Neural crest cell (in vitro differentiated cells): ENCODE data around the gene R3HDM4. TPM values are rescaled to one million over a fixed set of nuclear protein-coding genes. Genes with fewer than 3 reads are reported as not detected.

Source experiments
- DNase-seq: peaks from one replicate; pipeline ENCODE4 v3.0.0; 2021; ENCODE audit warnings: low read depth, mixed read lengths, low spot score
- H3K27ac Mint-ChIP-seq: one replicate; pipeline ENCODE4 v1.8.0; 2021; ENCODE audit warnings: mild to moderate bottlenecking, mixed read lengths; ENCODE audit not compliant: unreplicated experiment
- H3K27me3 Mint-ChIP-seq: 2 replicates; pipeline ENCODE4 v1.8.0; 2021; ENCODE audit warnings: low read depth, mild to moderate bottlenecking, mixed read lengths
- H3K36me3 Mint-ChIP-seq: 2 replicates; pipeline ENCODE4 v1.8.0; 2021; ENCODE audit warnings: low read depth, mild to moderate bottlenecking, mixed read lengths
- H3K4me1 Mint-ChIP-seq: 2 replicates; pipeline ENCODE4 v1.8.0; 2021; ENCODE audit warnings: mixed read lengths
- H3K4me3 Mint-ChIP-seq: one replicate; pipeline ENCODE4 v1.8.0; 2021; ENCODE audit warnings: mild to moderate bottlenecking, mixed read lengths
- H3K9me3 Mint-ChIP-seq: 2 replicates; pipeline ENCODE4 v1.8.0; 2021; ENCODE audit warnings: mixed read lengths
- total RNA-seq: library from RNA; stranded (reverse); gene quantifications from 2 replicates; pipeline ENCODE4 v1.2.1, GENCODE V29; 2021
- TF ChIP-seq, protein P1 (sequence below): fragments of 200-600 bp; sonication (generic); conservative IDR thresholded peaks from 2 replicates; pipeline ENCODE4 v1.5.0; 2021; ENCODE audit warnings: antibody characterized with exemption, mild to moderate bottlenecking

R3HDM4 gene
- total RNA-seq, 1 donor from 2014 or later: 50.9 TPM

- Mint-ChIP-seq H3K36me3 (no peaks in the 10 kb centered on the region), H3K27me3 (peaks cover under 1% of the 10 kb centered on the region), H3K4me3 (no peak overlapping the region)
These were observed 16.3 kb upstream of the R3HDM4 start for GRCh38 chr19:929203-929890.

DNA sequence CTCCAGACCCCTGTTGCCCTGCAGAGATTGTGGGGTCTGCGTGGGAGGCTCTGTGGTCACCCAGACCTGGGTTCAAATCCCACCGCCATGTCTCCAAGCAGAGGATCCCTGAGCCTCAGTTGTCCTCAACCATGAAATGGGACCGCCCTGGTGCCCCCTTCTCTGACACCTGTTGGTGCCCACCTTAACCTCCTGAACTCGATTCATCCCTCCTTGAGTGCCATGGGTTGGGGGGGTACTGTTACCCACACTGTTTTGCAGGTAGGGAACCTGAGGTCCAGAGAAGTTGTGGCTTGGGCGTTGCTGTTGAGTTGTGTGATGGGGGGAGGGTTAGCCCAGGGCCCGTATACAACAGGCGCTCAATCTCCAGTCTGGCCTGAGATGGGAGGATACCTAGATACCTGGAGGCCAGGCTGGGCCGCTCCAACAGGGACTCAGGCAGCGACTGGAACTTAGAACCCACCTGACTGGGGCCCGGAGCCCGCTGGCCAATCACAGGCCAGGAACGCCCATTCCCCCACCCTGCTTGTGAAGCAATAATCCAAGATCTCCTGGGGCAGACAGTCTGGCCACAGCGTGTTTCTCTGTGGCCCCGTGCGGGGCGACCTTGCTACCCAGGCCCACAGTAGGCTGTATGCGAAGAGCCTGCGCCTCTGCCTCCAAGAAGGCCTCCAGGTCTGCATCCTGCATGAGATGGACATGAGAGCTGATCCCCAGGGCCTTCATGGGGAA lies 15.6 kb upstream of the R3HDM4 start:
- Mint-ChIP-seq H3K36me3 (no peaks in the 10 kb centered on the region), H3K4me1 (peaks cover 4% of the 10 kb centered on the region), H3K27ac (no peak overlapping the region), H3K4me3 (peak overlapping the region; percentile 66), H3K9me3 (no peaks in the 10 kb centered on the region), H3K27me3 (peaks cover 4% of the 10 kb centered on the region)
- no peak for DNase-seq
- TF ChIP-seq, protein P1, sequence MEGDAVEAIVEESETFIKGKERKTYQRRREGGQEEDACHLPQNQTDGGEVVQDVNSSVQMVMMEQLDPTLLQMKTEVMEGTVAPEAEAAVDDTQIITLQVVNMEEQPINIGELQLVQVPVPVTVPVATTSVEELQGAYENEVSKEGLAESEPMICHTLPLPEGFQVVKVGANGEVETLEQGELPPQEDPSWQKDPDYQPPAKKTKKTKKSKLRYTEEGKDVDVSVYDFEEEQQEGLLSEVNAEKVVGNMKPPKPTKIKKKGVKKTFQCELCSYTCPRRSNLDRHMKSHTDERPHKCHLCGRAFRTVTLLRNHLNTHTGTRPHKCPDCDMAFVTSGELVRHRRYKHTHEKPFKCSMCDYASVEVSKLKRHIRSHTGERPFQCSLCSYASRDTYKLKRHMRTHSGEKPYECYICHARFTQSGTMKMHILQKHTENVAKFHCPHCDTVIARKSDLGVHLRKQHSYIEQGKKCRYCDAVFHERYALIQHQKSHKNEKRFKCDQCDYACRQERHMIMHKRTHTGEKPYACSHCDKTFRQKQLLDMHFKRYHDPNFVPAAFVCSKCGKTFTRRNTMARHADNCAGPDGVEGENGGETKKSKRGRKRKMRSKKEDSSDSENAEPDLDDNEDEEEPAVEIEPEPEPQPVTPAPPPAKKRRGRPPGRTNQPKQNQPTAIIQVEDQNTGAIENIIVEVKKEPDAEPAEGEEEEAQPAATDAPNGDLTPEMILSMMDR: no peak

More at GRCh38 chr19:929203-929890, 16.3 kb upstream of the R3HDM4 start:
- Mint-ChIP-seq H3K4me1 (peaks cover 4% of the 10 kb centered on the region), H3K27ac (no peak overlapping the region), H3K9me3 (no peaks in the 10 kb centered on the region)
- TF ChIP-seq, protein P1: no peak
- no peak for DNase-seq

GRCh38 chr19:927780-928401 lies 14.9 kb upstream of the R3HDM4 start:
- no peak for DNase-seq
- Mint-ChIP-seq H3K36me3 (no peaks in the 10 kb centered on the region), H3K27ac (no peak overlapping the region), H3K9me3 (no peaks in the 10 kb centered on the region), H3K27me3 (peaks cover 9% of the 10 kb centered on the region), H3K4me1 (peaks cover 7% of the 10 kb centered on the region), H3K4me3 (peak overlapping the region; percentile 95)
- TF ChIP-seq, protein P1: no peak

GRCh38 chr19:927351-927779 lies 14.3 kb upstream of the R3HDM4 start:
- Mint-ChIP-seq H3K9me3 (no peaks in the 10 kb centered on the region), H3K27ac (no peak overlapping the region), H3K27me3 (peaks cover 9% of the 10 kb centered on the region), H3K4me1 (peaks cover 4% of the 10 kb centered on the region), H3K4me3 (peak overlapping the region; percentile 95), H3K36me3 (no peaks in the 10 kb centered on the region)
- peak; percentile 54 for DNase-seq
- TF ChIP-seq, protein P1: no peak

DNA sequence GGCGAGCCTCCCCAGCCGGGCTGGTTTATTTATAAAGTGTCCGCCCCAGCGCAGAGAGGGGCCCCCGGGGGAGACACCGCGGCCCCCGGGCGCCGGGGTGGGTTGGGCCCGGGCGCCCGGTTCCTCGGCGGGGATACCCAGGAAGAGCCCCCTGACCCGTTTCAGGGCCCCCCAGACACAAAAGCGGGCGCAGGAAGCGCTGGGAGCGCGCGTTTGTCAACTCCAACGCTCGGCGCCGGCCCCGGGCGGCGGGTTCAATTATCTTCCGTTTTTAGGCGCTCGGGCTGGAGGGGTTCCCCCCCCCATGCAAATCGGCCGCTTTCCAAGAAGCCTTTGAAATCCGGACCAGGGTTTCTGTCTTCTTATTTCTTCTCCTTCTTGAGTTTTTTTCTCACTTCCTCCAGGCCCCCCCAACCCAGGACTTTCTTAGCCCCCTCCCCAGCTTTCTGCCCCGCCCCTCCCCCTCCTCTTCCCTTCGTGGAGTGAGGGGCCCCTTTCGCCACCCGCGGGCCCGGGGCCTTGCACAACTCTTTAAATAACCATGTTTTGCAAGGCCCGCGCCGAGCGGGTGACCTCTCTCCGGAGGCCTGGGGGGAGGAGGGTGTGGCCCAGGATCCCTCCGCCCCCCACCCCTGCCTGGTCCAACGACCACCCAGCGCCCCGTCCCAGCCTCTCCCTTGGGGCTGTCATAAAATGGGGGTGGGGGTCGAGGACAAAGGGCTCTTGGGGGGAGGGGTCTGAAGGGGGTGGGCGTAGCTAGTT lies 13.8 kb upstream of the R3HDM4 start:
- TF ChIP-seq, protein P1: no peak

More for the DNA sequence above, 13.8 kb upstream of the R3HDM4 start:
- Mint-ChIP-seq H3K4me1 (peaks cover 7% of the 10 kb centered on the region), H3K27ac (no peak overlapping the region), H3K27me3 (peaks cover 12% of the 10 kb centered on the region), H3K36me3 (no peaks in the 10 kb centered on the region), H3K4me3 (peak overlapping the region; percentile 95), H3K9me3 (no peaks in the 10 kb centered on the region)
- DNase-seq: peak; percentile 53
